ENCODE measurements around the gene PLXND1. TPM values are rescaled to one million over a fixed set of nuclear protein-coding genes. Genes with fewer than 3 reads are reported as not detected.
"Not testable (repeated sequence)": the region's sequence is repeated elsewhere in the genome, so short reads cannot be mapped to it uniquely, and the experiment has no call there.

The PLXND1 gene
- total RNA-seq, 3 donors from 2014 or later (not counting 1 experiment from before 2014, with no cell fraction given) = 135 to 214 (median 189) TPM

- 96% methylated on average over 24 of the region's 24 CpGs for WGBS (ENCODE audit: insufficient coverage)
- Histone ChIP-seq H3K4me1 (ENCODE audit: control insufficient read depth, insufficient read depth, low read length) (no peaks in the 10 kb centered on the region), H3K36me3 (ENCODE audit: control insufficient read depth, insufficient read depth, low read length) (no peaks in the 10 kb centered on the region), H3K27ac (ENCODE audit: low read length) (no peak overlapping the region), H3K9me3 (ENCODE audit: control insufficient read depth, insufficient read depth, low read length) (no peaks in the 10 kb centered on the region), H3K27me3 (ENCODE audit: control insufficient read depth, insufficient read depth, low read length) (no peaks in the 10 kb centered on the region), H3K4me3 (ENCODE audit: low read length) (no peak overlapping the region)
- Mint-ChIP-seq H3K9me3 (no peaks in the 10 kb centered on the region), H3K27ac (no peak overlapping the region), H3K4me1 (peaks cover 0 to 15% of the 10 kb centered on the region in 2 donors), H3K36me3 (no peaks in the 10 kb centered on the region), H3K27me3 (ENCODE audit: low read depth in 2 of 2) (no peaks in the 10 kb centered on the region), H3K4me3 (no peak overlapping the region)
- intact Hi-C loops (cut with micrococcal nuclease) = no loop called here
- TF ChIP-seq CTCF (IDR thresholded peaks at IDR 0.05) = no peak
- no peak for DNase-seq
- no peak for ATAC-seq
Observed at GRCh38 chr3:129547241-129547640, 59.2 kb downstream of the PLXND1 start.

GRCh38 chr3:129545951-129546350, 60.5 kb downstream of the PLXND1 start:
- DNase-seq; intact Hi-C loops (cut with micrococcal nuclease); H3K4me1 ChIP-seq (ENCODE audit: control insufficient read depth, insufficient read depth, low read length); H3K36me3 ChIP-seq (ENCODE audit: control insufficient read depth, insufficient read depth, low read length); ATAC-seq; H3K27me3 ChIP-seq (ENCODE audit: control insufficient read depth, insufficient read depth, low read length); H3K27ac ChIP-seq (ENCODE audit: low read length); H3K4me3 ChIP-seq (ENCODE audit: low read length); H3K27me3 Mint-ChIP-seq (ENCODE audit: low read depth in 2 of 2); H3K4me3 Mint-ChIP-seq; H3K36me3 Mint-ChIP-seq; H3K9me3 ChIP-seq (ENCODE audit: control insufficient read depth, insufficient read depth, low read length); H3K27ac Mint-ChIP-seq; H3K9me3 Mint-ChIP-seq: not testable (repeated sequence)
- H3K4me1 Mint-ChIP-seq = peaks cover 0 to 15% of the 10 kb centered on the region in 2 donors
- 93% methylated on average over 3 of the region's 3 CpGs for WGBS (ENCODE audit: insufficient coverage)

- ATAC-seq (no peak), DNase-seq (no peak)
- Mint-ChIP-seq H3K4me1 (peaks cover 0 to 11% of the 10 kb centered on the region in 2 donors), H3K9me3 (no peaks in the 10 kb centered on the region), H3K4me3 (no peak overlapping the region), H3K36me3 (no peaks in the 10 kb centered on the region), H3K27me3 (ENCODE audit: low read depth in 2 of 2) (no peaks in the 10 kb centered on the region), H3K27ac (peak overlapping the region in 1 of 2 donors; percentile 10)
- WGBS (ENCODE audit: insufficient coverage) = 97% methylated on average over 9 of the region's 9 CpGs
- no peak overlapping the region for H3K4me3 ChIP-seq (ENCODE audit: low read length)
- no peaks in the 10 kb centered on the region for H3K27me3 ChIP-seq (ENCODE audit: control insufficient read depth, insufficient read depth, low read length)
- no peak overlapping the region for H3K27ac ChIP-seq (ENCODE audit: low read length)
- intact Hi-C loops (cut with micrococcal nuclease) = no loop called here
- H3K4me1 ChIP-seq (ENCODE audit: control insufficient read depth, insufficient read depth, low read length) = no peaks in the 10 kb centered on the region
- no peak for TF ChIP-seq CTCF (IDR thresholded peaks at IDR 0.05)
- H3K9me3 ChIP-seq (ENCODE audit: control insufficient read depth, insufficient read depth, low read length) = no peaks in the 10 kb centered on the region
- no peaks in the 10 kb centered on the region for H3K36me3 ChIP-seq (ENCODE audit: control insufficient read depth, insufficient read depth, low read length)
Observed at GRCh38 chr3:129543999-129544398, 62.5 kb downstream of the PLXND1 start.

- Mint-ChIP-seq H3K36me3 (no peaks in the 10 kb centered on the region), H3K4me3 (no peak within 1 kb of the TSS), H3K27ac (peak within 1 kb of the TSS in 1 of 2 donors; percentile 10), H3K27me3 (ENCODE audit: low read depth in 2 of 2) (no peaks in the 10 kb centered on the region), H3K4me1 (peaks cover 0 to 6% of the 10 kb centered on the region in 2 donors), H3K9me3 (no peaks in the 10 kb centered on the region)
- DNase-seq (no peak), ATAC-seq (no peak)
- 93% methylated on average over 16 of the region's 16 CpGs for WGBS (ENCODE audit: insufficient coverage)
- Histone ChIP-seq H3K27me3 (ENCODE audit: control insufficient read depth, insufficient read depth, low read length) (no peaks in the 10 kb centered on the region), H3K27ac (ENCODE audit: low read length) (no peak within 1 kb of the TSS), H3K4me1 (ENCODE audit: control insufficient read depth, insufficient read depth, low read length) (no peaks in the 10 kb centered on the region), H3K9me3 (ENCODE audit: control insufficient read depth, insufficient read depth, low read length) (no peaks in the 10 kb centered on the region), H3K36me3 (ENCODE audit: control insufficient read depth, insufficient read depth, low read length) (no peaks in the 10 kb centered on the region), H3K4me3 (ENCODE audit: low read length) (no peak within 1 kb of the TSS)
- TF ChIP-seq CTCF (IDR thresholded peaks at IDR 0.05) = no peak
- intact Hi-C loops (cut with micrococcal nuclease) = no loop called here
Observed at GRCh38 chr3:129543156-129543790, 63.2 kb downstream of the PLXND1 start, which contains the start of gene H1-8. H1-8 (plus strand) TSS chr3:129543175; CDS start chr3:129543219, 44 bp downstream.
